Activated gamma-delta T cell (primary cell): Measurements from ENCODE around the gene TMEM222.

Source experiments
- DNase-seq: peaks from one replicate; lab custom pipeline; 2025; lab: John Stamatoyannopoulos, UW

TMEM222 gene

GRCh38 chr1:27342391-27342777 is 20.4 kb downstream of the TMEM222 start:
- no peak for DNase-seq

GRCh38 chr1:27342778-27343638 is 21.0 kb downstream of the TMEM222 start:
- peak; percentile 52 for DNase-seq

- no peak for DNase-seq
These were observed 21.7 kb downstream of the TMEM222 start for GRCh38 chr1:27343639-27344025.

GRCh38 chr1:27345272-27345671 is 23.3 kb downstream of the TMEM222 start:
- no peak for DNase-seq

- DNase-seq: no peak
These were observed 24.4 kb downstream of the TMEM222 start for GRCh38 chr1:27346357-27346756.

- no peak for DNase-seq
These were observed 25.1 kb downstream of the TMEM222 start for GRCh38 chr1:27346991-27347624.

GRCh38 chr1:27348861-27349783 is 27.2 kb downstream of the TMEM222 start:
- DNase-seq: no peak

GRCh38 chr1:27349784-27350662 is 28.1 kb downstream of the TMEM222 start:
- no peak for DNase-seq

- DNase-seq: no peak
These were observed 28.9 kb downstream of the TMEM222 start for GRCh38 chr1:27350663-27351540.

GRCh38 chr1:27351541-27352107 is 29.7 kb downstream of the TMEM222 start:
- no peak for DNase-seq

GRCh38 chr1:27353166-27353565 is 31.2 kb downstream of the TMEM222 start:
- DNase-seq: no peak

GRCh38 chr1:27353629-27354028 is 31.7 kb downstream of the TMEM222 start:
- no peak for DNase-seq

- DNase-seq: no peak
These were observed 33.7 kb downstream of the TMEM222 start for GRCh38 chr1:27355683-27356082.

GRCh38 chr1:27356277-27356618 is 34.3 kb downstream of the TMEM222 start:
- no peak for DNase-seq

GRCh38 chr1:27356619-27357280 is 34.8 kb downstream of the TMEM222 start:
- DNase-seq: no peak

- peak; percentile 47 for DNase-seq
These were observed 35.5 kb downstream of the TMEM222 start for GRCh38 chr1:27357281-27358037.

GRCh38 chr1:27358038-27358927 is 36.3 kb downstream of the TMEM222 start:
- DNase-seq: no peak

GRCh38 chr1:27358928-27359313 is 37.0 kb downstream of the TMEM222 start:
- DNase-seq: no peak
